Activated CD4-positive, alpha-beta T cell treated with anti-CD3 and anti-CD28 coated beads, Interleukin-2, amount 50 U/mL, for 48 hours (primary cell): Measurements from ENCODE around the gene UVRAG.

Source experiments
- DNase-seq, 2 experiments: peaks; one replicate each; pipeline ENCODE4 v3.0.0-alpha.2; 2020

Gene UVRAG

DNA sequence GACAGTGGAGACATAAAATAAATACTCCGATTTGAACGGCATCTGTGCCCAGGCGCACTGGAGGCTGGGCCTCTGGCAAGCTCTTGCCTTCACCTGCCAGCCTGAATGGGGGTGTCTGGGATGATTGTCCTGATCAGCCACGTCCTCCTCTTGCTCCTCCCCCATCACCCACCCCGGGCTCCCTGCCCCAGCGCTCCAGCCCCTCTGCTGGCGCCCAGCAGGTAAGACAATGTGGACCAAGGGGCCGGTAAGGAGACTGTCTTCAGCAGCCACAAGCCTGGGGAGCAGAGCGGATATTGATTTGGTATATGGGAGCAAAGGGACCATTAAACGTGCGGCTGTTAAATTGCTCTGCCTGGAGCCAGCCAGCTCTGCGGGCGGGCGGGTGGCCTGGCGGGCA, 366.4 kb downstream of the UVRAG start:
- no peak for DNase-seq

DNA sequence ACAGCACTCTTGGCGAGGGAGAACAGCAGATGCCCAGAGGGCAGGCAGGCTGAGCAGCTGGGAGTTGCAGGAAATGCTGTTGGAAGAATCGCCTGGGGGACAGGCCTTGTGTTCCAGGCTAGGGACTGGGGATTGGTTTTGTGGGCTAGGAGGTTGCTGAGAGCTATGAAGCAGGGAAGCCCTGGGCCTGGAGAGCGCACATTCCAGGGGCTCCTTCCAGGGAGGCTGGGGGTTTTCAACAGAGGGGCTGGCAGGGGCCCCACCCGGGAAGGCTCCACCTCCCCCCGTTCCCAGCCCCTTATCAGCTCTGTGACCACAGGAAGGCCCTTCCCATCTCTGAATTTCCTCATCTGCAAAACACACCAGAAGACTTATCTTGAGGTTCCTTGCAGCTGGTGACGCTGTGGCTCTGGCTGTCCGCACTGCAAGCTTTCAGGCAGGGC, 369.6 kb downstream of the UVRAG start:
- DNase-seq, result no peak

DNA sequence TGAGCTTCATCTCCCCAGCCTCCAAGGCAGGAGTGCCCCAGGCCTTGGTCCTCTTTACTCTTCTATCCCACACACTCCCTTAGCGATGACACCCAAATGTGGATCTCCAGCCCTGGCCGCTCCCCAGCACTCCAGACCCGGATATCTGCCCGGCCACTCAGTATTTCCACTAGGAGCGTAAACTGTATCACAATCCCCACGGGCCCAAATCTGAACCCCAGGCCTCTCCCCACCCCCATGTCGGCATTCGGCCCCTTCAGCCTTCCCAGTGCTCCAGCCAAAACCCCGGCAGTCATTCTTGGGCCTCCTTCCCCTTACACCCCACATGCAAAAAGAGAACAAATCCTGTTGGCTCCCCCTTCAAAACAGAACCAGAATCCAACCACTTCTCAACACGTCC, 370.5 kb downstream of the UVRAG start:
- DNase-seq, result no peak

DNA sequence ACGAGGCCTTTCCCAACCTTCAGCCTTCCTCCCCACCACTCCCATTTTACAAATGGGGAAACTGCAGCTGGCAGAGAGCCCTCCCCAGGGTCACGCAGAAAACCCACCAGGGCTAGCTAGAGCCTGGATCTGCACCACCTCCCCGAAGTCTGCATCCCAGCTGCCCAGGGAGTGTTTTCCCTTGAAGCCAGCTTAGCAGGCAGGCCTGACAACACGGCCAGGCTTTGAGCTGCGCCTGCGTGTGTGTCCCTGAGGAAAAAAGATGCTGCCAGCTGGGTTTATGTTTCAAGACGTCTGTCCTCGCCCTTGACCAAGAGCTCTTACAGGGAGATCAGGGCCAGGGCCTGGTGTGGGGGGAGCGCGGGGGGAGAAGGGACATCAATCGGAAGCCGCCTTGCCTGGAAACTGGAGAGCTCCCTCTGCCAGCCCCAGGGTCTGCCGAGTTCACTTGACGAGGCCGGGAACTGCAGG, 371.0 kb downstream of the UVRAG start:
- no peak for DNase-seq

DNA sequence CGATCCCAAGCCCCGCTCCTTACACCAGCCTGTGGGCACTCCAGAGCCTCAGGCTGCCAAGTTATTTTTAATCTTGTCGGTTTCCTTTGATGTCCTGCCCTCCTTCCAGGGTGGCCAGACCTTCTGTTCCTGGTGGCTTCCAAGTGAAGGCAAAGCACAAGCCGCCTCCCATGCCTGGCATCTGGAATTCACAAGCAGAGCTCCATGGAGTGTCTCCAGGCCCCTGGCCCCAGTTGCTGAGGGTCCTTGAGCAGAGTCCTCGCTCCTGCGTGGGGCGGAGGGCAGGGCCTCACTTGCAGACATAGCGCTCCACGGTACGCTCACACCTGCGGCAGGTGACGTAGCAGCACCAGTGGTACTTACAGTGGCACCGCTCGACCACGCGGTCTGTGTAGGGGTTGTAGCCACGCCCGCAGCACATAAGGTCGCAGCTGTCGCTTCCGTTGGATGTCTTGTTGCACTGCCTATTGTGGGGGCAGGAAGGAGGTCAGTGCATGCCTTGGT, 371.8 kb downstream of the UVRAG start:
- DNase-seq, result no peak

DNA sequence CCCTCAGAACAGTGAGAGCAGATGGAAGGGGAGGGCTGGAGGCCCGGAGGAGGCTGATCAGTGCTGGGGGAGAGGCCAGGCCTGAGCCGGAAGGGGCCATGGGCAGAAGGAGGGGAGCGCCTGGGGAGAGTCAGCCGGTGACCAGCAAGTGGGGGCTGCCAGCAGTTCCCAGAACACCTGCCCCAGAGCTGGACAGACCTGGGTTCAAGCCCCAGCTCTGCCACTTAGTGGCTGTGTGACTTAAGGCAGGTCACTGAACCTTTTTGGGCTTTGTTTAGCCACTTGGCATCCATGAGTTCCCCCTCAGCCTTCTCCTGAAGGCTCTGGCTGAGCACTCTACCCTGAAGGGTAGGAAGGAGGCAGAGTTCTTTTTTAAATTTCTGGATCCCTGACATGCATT, 373.9 kb downstream of the UVRAG start:
- DNase-seq, result no peak

DNA sequence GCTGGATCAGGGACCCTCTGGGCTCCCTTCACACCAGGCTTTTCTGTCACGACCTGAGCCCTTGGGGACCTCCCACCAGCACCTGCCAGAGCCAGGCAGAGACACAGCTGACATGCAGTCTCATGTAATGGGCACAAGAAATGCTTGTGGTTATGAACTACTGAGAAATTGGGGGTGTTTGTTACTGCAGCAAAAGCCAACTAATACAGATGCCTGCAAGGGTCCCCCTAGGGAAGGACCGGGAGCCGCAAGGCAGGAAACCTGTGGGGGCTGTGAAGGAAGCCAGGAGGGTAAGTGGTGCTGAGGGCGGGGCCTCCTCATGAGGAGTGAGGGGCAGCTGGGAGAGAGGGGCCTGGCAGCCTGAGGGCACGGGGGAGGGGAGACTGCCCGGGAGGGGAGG, 374.7 kb downstream of the UVRAG start:
- DNase-seq, result no peak

DNA sequence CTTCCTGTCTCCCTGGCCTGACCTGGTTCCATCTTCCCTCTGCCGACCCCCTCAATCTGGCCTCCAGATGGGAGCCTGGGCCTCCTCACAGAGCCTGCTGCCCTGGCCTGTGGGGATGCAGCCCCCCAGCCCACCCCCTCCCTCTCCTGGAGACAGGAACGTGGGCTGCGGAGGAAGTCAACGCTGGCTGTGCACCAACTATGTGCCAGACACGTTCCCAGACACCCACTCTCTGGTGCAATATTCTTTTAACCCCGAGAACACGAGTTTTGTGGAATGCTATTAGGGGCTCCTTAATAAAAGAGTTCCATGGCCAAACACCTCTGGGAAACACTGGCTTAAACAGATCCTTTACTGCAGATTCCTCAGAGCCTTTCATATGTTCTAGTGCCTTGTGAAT, 375.4 kb downstream of the UVRAG start:
- no peak for DNase-seq
